HG02943 (cell line): ENCODE measurements around the gene NR3C2.

Experiments
- ATAC-seq: cut with Tn5 transposase; IDR thresholded peaks from one replicate; pipeline ENCODE4 v1.9.1; 2021; ENCODE audit warnings: mild to moderate bottlenecking, low read depth, moderate library complexity; ENCODE audit not compliant: unreplicated experiment

NR3C2 gene

DNA sequence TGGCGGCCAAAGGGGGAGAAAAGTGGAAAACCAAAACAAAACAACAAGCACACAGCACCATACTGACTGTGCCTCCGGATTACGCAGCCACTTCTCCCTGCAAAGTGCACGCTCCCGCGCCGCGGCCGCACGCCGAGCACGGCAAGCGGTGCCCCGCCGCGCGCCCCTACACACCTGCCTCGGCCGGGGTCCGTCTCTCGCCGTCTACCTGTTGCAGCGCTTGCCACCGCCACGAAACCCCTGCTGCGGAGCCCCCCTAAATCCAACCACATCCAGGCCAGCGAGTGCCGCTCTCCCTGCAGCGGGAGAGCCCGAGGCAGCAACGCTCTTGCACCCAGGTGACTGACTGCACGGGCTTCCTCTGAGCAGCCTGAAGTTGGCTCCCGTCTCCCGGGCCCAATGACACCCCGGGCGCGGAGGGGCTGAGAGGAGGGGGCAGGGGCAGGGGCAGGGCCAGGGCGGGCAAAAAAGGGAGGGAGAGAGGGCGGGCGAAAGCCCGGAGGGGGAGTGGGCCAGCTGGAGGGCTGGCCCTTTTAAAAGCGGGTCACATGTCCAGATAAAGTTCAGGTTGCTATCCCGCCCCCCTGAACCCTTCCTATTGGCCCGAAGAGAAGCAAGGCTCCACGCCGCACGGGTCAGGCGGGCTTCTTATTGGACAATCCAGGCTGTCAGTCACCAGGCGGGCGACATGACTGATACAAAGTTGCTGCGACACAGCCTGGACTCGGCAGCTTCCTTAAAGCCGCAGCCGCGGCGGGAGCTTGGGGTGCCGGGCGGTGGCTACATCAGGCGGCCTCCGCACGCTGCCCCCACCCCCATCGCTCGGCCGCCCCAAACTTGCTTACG lies at the start of gene NR3C2:
Gene NR3C2 (minus strand): TSS at position 429 of the 846 bp plus-strand sequence.
- peak; percentile 98 for ATAC-seq

DNA sequence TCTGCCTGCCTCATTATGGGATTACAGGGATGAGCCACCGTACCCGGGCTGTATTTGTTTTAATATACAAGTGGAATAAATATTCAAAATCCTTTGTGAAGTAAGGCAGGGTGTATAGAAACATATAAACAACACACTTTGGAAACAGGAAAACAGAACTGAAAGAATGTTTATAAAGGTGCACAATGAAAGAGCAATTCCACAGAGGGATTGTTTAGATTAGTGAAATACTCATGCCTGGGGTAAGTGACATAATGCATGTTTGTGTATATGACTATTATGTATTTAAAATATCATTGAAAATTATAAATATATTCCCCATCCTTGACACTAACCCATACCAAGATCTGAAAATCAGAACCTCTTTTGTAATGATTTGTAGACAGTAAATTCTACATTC lies 45.0 kb upstream of the NR3C2 start:
- ATAC-seq: no peak

DNA sequence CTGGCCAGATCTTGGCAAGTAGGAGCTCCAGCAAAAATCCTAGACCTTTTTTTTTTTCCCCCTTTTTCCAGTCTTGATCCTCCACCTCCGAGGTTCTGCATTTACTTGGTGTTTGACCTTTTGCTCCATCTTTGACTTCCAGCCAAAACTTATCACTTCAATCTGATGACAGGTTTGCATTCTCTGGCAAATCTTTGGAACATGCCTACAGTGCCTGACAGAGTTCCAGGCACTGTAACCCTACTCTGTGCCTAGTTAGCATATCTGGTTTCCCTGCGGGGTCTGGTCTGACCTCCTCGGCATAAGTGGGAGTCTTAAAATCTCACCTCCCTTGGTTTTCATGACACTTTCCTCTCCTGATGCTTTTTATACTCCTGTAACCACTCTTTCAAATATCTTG lies 39.4 kb upstream of the NR3C2 start:
- ATAC-seq: no peak

DNA sequence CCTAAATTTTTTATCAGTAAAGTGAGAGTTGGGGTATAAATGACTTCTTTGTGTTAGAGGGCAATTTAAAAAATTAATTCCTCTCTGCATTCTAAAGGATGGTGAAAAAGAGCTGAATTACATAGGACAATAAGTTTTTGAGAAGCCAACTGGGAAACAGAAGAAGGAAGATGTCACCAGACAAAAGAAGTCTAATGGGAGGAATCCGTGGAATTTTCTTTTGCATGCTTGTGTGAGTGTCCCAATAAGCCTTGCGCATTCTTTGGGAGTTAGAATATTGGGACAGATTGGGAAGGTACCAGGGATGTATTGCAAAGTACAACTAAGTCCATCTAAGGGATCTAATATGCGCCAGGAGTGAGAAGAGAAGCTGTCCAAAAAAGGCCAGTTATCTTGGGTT lies 35.1 kb upstream of the NR3C2 start:
- no peak for ATAC-seq

DNA sequence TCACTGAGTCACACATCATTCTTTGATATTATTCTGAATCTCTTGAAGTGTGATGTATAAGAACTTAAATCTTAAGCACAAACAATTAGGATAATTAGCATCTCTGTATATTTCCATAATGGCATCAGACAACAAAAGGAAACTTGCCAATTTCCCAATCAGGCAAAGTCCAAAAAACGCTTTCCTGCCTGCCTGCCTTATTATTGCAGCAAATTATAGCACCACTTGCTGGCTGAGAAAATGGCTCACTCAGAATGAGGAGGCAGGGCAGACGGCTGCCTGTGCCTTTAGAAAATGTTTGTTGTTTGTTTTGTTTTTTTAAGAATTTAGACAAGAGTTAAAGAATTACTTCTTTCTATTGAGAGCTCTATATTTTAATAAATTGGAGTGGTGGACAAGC lies 27.7 kb upstream of the NR3C2 start:
- ATAC-seq: no peak

DNA sequence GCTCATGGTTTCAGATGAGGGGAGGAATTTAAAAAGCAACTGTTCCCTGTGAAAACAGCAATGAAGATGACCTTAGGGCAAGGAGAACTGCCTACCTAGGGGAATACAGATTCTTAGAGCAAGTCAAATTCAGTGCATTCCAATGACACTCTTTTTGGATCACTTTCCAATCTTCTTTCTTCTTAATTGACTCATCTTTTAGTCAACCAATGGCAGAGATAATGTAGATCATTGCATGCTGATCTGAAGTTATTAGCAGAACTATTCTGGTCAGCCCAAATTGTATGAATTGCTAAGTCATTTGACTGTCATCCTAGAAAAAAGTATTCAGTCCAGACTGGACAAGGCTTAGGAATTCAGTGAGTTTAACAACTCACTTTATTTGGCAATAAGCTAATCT lies 12.6 kb upstream of the NR3C2 start:
- ATAC-seq: no peak

DNA sequence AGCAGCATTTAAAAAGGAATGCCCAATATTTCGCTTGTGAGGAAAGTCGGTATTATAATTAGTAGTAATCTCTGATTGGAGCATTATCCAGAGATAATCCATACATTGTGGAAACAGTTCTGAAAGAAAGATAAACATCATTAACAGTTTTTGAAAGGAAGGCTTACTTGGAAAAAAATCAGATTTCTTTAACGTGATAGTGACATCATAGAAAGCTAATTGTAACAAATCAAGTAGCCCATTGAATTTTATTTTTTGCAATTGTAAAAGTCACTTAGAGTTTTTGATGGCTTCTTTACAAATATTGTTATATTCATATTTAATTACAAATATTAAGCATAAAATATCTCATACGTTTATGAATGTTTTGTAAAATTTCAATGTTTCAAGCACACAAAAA lies 11.6 kb upstream of the NR3C2 start:
- no peak for ATAC-seq

DNA sequence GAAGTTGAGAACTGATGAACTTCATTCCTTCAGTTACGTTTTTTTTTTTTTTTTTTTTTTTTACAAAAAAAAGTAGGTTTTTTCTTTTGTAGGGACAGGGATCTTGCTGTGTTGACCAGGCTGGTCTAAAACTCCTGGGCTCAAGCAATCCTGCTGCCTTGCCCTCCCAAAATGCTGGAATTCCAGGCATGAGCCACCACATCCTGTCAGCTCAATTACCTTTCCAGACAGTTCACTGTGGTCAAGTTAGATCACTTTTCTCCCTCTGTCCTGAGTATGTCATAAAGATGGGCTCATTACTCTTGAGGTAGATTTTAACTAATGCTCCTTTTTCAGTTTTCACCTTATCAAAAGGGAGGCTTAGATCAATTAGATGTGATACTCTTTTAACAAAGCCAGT lies 10.8 kb upstream of the NR3C2 start:
- ATAC-seq: no peak

DNA sequence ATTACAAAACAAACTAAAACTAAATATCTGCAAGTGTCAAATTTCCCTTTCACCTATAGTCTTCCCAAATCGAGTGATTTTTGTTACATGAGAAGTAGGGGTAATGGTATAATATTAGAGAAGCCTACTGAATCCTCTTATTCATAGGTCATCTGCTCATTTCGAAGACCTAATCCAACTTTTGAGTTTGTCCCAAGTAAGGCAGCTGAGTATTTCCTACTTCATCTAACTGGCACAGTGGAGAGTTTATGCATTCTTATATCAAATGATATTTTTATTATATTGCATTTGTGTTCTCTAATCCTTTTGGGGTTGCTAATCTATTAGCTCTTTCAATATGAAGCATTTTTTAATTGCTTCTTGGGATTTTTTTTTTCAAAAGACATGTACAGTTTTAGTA lies 7.7 kb upstream of the NR3C2 start:
- ATAC-seq: no peak

DNA sequence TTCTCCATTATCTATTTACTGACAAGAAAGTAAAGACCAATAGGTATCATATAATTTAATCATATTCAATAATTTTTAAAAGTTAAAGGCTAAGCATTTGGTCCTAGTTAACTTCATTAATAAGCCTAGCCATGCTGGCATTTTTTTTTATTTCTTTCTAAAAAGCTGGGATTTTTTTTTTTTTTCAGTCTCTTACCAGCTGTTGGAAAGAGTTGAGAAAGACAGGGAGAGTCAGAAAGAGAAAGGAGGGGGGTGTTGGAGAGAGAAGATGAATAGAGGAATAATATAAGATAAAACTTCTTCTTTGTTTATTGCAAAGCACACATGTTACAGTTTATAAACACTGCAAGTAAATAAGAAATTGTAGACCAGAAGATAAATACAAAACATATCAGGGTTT lies 5.9 kb upstream of the NR3C2 start:
- no peak for ATAC-seq

DNA sequence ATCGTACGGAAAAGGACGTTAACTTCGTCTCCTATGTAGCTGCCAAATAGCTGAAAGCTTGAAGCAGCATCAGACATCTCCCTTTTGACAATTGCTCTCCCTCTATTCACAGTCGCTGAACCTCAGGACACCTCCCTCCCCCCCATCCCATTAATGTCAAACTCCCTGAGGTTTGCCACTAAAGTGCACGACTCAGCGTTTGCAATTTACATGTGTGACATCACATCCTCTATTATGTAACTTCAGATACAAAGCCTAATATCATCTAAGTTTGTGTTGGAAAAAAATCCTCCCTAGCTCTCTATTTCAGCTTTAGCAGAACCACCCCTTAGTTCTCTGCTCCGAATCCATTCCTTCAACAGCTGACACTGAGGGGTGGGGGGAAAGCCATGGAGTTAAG lies 5.5 kb upstream of the NR3C2 start:
- ATAC-seq: no peak

DNA sequence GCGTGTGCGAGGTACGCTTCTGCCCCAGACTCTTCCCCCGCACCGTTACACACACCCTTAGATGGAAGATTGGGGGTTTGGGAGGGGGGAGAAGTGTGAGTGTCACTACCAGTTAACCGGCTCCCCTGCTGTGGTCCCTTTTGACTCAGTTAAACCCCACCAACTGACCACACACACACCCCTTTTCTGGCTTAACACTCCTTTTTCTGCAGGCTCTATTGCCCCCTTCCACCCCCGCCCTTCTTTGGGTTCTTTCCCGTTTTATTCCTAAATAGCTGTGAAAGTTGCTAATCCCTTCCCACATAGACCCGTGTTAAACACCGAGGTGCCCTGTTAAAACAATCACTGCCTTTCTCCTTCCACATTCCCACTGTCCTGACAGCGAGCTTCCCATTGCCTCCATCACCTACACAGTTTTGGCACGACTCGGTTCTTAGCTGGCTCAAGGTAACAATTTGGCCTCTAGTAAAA lies 3.7 kb upstream of the NR3C2 start:
- ATAC-seq: no peak

DNA sequence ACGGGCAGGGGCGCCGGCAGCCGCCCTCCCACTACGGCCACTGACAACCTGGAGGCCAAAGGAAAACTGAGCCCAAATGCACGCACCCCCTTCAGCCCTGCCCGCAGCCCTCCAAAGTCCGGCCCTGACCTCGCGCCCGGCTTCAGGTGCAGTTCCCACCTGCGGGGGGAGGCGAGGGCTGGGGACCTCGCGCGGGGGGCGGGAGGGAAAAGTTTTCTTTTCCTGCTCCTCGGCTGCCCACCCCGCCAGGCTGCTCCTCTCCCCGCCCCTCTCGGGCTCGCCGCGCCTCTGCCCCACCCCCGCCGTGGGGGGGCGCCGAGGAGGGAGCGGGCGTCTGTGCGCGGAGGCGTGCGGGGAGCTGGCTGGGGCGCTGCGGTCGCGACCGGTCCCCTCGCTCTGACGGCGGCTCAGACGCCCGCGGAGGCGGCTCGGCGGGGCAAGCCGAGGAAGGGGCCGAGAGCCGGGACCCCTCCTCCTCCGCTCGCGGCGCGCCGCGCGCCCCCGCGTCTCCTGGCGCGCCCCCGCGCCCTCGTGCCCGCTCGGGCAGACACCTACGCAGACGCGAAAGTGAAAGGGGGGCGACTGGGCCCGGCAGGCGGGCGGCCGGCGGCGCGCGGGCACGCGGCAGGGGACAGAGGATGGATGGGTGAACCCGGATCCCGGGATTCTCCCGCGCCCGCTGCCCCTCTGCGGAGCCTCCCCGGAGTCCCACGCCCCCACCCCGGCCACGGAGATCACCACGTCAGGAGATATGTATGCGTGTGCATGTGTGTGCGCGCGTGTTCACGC lies 3.1 kb upstream of the NR3C2 start:
- no peak for ATAC-seq

DNA sequence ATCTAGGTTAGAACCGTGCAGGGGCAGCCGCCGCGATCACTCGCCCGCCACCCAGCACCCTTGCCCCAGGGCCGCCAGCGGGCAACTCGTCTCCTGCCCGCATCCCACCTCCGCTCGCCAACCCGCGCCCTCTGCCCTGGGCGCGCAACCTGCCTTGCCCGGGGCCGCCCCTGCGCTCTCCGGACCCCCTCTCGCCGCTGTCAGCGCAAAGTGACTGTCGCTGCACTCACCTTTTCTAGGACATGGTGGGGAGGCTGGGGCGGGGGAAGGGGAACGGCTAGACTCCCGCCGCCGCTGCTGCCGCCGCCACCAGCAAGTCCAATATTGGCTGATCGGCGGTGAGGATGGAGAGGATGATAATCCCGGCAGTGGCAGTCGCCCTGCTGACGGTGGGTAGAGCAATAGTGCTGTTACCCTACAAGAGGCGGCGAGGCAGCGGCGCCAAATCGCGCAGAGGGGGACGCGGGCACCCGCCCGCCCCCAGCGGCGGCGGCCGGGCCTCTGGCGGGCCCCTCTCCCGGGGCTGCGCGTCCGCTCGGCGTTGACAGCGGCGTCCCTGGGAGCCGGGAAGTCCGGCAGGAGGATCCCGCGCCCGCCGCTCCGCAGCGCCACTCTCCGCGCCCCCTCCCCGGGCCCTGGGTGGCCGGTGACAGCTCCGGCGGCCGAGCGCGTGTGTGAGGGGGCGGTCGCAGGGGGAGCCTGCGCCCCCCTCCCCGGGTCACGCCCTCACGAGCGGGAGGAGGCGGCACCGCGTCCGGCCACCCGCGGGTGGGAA lies 2.3 kb upstream of the NR3C2 start:
- no peak for ATAC-seq

DNA sequence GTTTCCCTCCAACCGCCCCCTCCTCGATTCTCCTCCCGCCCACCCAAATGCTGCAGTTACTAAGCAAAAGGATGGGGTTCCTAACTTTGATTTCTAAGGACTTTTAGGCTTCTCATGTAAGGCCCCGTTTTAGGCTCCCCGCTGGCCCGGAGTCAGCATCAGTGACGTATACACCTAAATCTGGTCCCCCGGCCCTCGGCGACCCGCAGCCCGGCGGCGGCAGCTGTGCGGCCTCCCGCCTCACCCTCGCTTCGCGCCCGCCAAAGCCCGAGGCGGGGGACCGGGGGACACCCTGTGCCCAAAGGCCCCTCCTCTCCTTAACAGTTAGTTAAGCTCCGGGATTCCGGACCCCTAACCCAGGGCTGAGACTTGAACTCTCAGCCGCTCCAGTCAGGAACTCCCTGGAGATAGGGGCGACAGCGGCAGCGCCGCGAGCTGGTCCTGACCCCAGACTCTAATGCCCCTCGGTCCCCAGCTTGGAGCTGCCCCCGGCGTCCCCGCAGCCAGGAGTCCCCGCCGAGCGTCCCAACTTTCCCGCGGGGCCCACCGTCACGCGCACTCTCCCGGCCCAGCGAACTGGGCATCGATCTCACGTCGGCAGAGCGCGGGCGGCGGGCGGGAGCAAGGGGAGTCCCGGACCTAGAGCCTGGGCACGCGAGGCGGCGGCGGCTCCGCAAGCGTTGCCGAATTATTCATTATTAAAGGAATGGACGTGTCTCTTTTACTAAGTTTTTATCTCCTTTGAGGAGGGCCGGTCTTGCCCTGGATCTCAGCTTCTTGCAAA lies 1.5 kb upstream of the NR3C2 start:
- ATAC-seq: no peak

DNA sequence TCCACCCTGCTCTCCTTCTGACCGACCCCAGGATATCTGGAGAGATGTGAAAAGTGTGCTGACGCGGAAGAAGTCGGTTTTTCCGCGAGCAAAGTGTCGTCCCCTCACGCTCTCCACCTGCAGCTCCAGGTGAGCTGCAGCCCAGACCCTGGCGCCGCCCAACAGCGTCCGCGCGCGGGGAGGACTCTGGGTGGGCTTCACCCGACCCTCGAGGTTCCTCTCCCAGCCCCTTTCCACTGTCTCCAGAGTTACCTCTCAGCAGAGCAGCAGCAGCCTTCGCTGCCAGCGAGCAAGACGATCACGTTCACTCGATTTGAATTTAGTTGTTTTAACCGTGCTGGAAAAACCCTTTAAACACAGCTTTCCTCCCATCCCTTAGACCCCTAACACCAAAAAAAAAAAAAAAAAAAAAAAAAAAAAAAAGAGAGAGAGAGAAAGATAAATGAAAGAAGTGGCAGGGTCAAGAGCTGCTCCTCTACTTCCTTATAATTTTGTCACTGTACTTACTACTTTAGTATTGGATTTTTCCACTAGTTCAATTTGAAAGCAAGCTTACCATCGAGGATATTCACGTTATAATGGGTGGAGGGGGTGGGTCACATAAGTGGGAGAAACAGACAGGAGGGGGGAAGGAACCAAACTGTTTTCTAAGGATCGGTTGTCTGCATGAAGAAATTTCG lies 758 bp upstream of the NR3C2 start:
- peak; percentile 2 for ATAC-seq

DNA sequence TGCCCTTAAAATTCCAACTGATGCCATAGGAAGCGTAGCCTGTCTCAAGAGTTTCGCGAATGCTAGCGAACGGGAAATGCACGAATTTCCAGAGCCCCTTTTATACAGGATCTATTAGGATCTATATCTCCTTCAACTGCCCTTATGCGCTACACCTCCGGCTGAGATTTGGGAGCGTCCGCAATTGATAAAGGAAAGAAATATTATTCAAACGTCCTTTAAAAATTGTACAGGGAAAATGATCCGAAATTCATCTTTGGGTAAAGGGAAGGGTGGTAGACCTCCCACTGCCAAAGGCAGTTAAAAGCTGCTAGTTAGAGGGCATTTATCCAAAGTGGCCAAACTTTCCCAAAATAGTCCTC lies 609 bp downstream of the NR3C2 start:
- ATAC-seq: no peak

DNA sequence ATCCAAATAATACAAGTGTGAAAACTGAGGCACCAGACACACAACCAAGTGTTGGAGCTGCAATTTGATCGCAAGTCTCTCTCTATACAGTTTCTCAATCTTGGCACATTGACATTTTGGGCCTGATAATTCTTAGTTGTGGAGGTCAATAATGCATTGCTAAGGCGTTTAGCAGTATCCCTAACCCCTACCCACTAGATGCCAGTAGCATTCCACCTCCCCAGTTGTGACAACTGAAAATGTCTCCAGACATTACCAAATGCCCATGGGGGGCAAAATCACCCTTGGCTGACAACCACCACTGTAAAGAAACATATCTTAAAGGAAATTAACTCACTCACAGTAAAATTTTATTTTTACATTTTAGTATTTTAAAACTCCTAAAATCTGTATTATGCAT lies 4.2 kb downstream of the NR3C2 start:
- ATAC-seq: no peak

DNA sequence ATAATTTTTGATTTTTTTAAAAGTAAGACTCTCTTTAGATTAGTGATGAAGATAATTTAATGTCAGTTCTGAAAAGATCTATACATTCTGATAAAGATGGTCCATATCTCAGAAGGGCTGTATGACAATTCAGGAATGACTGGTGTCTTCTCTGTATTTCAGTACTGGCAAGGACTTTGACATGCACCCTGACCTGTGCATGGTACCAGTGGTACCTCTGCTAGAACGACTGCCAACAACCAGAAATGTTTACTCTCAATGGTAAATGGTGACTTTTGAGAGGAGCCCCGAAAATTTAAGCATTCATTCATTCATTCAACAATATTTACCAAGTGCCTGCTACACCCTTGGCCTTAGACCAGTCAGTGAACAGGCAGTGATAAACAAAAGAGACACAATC lies 4.8 kb downstream of the NR3C2 start:
- ATAC-seq: no peak

DNA sequence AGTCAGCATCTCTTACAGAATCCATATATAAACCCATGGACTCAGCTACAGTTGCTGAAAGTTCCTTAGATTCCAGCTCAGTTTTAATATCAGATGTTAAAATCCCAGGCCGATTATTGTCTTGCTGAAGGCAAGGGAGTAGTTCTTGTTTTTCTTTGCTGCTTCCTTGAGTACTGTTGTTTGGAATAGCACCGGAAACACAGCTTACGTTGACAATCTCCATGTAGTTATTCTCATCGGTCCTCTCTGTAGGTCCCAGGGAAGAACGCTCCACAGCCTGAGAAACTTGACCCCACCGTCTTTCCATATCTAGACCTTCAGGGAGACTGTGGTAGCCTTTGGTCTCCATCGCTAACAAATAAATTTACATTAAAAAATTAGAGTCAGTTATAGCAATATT lies 5.7 kb downstream of the NR3C2 start:
- no peak for ATAC-seq
